BE2C (cell line): Measurements from ENCODE around the gene ARL14.

Experiments used
- DNase-seq: peaks from one replicate; pipeline ENCODE4 v3.0.0-alpha.2; 2020
- H3K27me3 ChIP-seq: fragments of 250-450 bp; sonication (Bioruptor Pico); 2 replicates; pipeline ENCODE4 v1.5.1; 2020; ENCODE audit warnings: mild to moderate bottlenecking
- H3K36me3 ChIP-seq: fragments of 250-450 bp; sonication (Bioruptor Pico); 2 replicates; pipeline ENCODE4 v1.5.1; 2020; ENCODE audit warnings: mild to moderate bottlenecking
- H3K4me1 ChIP-seq: fragments of 250-450 bp; sonication (Bioruptor Pico); 2 replicates; pipeline ENCODE4 v1.5.1; 2020
- H3K4me3 ChIP-seq: 2 replicates; pipeline ENCODE4 v1.5.1; 2011; ENCODE audit warnings: low read depth, low read length
- H3K9me3 ChIP-seq: fragments of 250-450 bp; sonication (Bioruptor Pico); 2 replicates; pipeline ENCODE4 v1.5.1; 2020
- TF ChIP-seq, protein P1 (sequence below): IDR thresholded peaks from 2 replicates; pipeline ENCODE4 v1.5.1; 2012; ENCODE audit warnings: mild to moderate bottlenecking, low read depth, low read length

Gene ARL14

DNA sequence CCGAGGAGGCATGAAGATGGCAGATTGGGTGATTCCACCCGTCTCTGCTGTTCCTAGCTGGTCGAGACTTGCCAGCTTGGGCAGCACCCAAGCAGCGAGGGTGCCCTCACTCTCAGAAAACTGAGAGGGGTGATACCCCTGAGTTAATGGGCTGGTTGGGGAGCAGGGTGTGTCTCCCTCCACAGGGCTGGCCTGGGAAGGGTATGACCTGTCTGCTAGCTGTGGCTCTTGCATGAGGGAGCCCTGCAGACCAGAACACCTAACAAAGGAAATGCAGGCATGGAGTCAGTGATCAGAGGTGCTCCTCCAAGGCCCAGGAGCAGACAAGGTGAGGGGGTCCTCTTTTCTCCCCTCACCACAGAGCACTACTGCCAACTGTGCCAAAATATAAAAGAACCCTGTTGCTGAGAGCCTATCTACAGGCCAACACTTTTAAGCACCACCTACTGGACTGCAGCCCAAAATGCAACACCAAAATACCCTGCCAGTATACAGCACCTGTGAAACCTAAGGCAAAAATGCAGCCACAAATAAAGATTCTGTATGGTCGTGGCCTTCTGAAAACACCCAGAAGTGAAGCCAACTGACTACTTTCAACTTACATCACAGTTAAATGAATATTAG is 43.3 kb downstream of the ARL14 start:
- H3K4me1 ChIP-seq, result no peaks in the 10 kb centered on the region
- no peak for DNase-seq
- TF ChIP-seq, protein P1, sequence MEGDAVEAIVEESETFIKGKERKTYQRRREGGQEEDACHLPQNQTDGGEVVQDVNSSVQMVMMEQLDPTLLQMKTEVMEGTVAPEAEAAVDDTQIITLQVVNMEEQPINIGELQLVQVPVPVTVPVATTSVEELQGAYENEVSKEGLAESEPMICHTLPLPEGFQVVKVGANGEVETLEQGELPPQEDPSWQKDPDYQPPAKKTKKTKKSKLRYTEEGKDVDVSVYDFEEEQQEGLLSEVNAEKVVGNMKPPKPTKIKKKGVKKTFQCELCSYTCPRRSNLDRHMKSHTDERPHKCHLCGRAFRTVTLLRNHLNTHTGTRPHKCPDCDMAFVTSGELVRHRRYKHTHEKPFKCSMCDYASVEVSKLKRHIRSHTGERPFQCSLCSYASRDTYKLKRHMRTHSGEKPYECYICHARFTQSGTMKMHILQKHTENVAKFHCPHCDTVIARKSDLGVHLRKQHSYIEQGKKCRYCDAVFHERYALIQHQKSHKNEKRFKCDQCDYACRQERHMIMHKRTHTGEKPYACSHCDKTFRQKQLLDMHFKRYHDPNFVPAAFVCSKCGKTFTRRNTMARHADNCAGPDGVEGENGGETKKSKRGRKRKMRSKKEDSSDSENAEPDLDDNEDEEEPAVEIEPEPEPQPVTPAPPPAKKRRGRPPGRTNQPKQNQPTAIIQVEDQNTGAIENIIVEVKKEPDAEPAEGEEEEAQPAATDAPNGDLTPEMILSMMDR, result peak; percentile 47
- H3K9me3 ChIP-seq, result no peaks in the 10 kb centered on the region
- H3K4me3 ChIP-seq, result no peak overlapping the region
- no peaks in the 10 kb centered on the region for H3K27me3 ChIP-seq
- no peaks in the 10 kb centered on the region for H3K36me3 ChIP-seq

DNA sequence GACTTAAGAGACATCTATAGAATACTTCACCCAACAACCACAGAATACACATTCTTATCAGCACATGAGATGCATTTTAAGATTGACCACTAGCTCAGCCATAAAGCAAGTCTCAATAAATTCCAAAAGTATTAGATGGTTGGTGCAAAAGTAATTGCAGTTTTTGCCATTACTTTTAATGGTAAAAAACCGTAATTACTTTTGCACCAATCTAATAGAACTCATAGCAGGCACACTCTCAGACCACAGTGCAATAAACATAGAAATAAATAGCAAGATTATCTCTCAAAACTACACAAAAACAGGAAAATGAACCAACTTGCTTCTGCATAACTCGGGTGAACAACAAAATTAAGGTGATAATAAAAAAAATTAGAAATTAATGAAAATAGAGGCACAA is 45.4 kb downstream of the ARL14 start:
- no peaks in the 10 kb centered on the region for H3K4me1 ChIP-seq
- no peaks in the 10 kb centered on the region for H3K27me3 ChIP-seq
- TF ChIP-seq, protein P1, result no peak
- no peaks in the 10 kb centered on the region for H3K9me3 ChIP-seq
- no peak overlapping the region for H3K4me3 ChIP-seq
- H3K36me3 ChIP-seq, result no peaks in the 10 kb centered on the region
- no peak for DNase-seq

DNA sequence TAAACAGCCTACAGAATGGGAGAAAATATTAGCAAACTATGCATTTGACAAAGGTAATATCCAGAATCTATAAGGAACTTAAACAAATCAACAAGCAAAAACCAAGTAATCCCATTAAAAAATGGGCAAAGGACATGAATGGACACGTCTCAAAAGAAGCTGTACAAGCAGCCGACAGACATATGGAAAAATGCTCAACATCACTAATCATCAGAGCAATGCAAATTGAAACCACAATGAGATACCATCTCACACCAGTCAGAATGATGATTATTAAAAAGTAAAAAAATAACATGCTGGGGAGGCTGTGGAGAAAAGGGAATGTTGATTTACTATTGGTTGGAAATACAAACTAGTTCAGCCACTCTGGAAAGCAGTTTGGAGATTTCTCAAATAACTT is 48.4 kb downstream of the ARL14 start:
- H3K4me3 ChIP-seq, result no peak overlapping the region
- H3K27me3 ChIP-seq, result no peaks in the 10 kb centered on the region
- TF ChIP-seq, protein P1, result no peak
- no peaks in the 10 kb centered on the region for H3K36me3 ChIP-seq
- DNase-seq, result no peak
- H3K4me1 ChIP-seq, result no peaks in the 10 kb centered on the region
- no peaks in the 10 kb centered on the region for H3K9me3 ChIP-seq
